22Rv1 (cell line): ENCODE data around the gene S100B.

Source experiments
- H3K27ac ChIP-seq: fragments of 450-650 bp; 2 replicates; pipeline ENCODE4 v1.5.1; 2017
- CTCF ChIP-seq: fragments of 450-650 bp; IDR thresholded peaks from 2 replicates; pipeline ENCODE4 v1.5.1; 2017; ENCODE audit warnings: mild to moderate bottlenecking
- ZFX ChIP-seq: fragments of 450-650 bp; IDR thresholded peaks from 2 replicates; pipeline ENCODE4 v1.6.1; 2017; ENCODE audit warnings: antibody characterized with exemption, borderline replicate concordance

The S100B gene

GRCh38 chr21:46600305-46600704 lies 4.6 kb downstream of the S100B start:
- TF ChIP-seq CTCF (no peak), ZFX (no peak)
- no peak overlapping the region for H3K27ac ChIP-seq

DNA sequence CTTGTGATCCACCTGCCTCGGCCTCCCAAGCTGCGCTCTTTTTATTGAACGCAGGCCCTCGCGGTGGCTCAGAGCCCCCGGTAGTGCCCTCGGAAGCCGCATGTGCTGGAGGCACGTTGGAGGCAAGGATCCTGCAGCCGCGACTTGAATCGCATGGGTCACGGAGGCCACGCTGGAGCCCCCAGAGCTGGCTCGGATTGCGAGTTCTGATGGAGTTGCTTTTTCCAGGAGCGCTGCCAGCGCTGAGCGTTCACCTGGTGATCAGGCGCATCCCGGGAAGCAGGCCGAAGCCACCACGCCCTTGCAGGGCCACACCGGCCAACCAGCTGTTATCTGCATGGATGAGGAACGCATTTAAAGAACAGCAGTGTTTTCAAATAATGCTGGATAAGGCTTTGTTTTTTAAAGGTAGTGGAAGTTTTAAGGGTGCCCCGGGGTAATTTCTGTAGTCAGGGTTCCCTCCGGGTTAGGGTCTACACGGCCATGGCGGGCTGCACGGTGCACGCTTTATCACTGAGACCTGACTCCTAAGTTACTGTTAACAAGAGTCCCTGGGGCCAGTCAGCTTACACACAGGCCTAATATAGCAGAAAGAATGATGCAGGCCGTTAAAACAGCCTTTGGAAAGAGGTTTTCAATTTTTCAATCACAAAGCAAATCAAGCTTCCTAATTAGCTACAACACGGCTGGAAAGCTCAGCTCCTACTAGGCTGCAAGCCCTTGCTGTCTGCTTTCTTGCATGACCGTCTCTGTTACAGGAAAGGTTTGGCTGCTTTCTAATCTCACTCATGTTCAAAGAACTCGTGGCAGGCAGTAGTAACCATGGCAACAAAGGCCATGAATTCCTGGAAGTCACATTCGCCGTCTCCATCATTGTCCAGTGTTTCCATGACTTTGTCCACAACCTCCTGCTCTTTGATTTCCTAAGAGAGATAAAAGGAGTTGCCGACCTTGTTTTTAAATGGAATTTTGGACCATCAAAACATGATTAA lies 6.0 kb downstream of the S100B start:
- no peak overlapping the region for H3K27ac ChIP-seq
- no peak for TF ChIP-seq ZFX
- TF ChIP-seq CTCF = no peak

DNA sequence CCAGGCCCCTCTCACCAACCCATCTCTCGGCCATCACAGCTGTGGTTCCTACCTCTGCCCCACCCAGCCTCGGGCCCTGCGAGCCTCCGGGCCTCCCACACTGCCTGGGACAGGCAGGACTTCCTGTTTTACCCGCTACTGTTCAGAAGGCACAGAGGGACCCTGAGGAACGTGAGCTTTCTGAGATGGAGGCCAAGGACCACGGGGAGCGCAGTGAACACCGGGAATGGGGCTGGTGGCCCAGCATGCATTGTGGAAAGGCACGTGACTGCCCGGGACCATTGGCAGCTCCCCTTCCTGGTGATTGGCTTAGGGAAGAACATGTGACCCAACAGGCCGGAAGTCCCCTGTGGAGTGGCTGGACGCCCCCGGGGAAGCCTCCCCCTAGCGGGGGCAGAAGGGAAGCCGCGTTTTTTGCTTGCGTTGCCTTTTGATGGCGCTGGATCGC lies 7.0 kb downstream of the S100B start:
- TF ChIP-seq CTCF = no peak
- no peak for TF ChIP-seq ZFX
- no peak overlapping the region for H3K27ac ChIP-seq

DNA sequence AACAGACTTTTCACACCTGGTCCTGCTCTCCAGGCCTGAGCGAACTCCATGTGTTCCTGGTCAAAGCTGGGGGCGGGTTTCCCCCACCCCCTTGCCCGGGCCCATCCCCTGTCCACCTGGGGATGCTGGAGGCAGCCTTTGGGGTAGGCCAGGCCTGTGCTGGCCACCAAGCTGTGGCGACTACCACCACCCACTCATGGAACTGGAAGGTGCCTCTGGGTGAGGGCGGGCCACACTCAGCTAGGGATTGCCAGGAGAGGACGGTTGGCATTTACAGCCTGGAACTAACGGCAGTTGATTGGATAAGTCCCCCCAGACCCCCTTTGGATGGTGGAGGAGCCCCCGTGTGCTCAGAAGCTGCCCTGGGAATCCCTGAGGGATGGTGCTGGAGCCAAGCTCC lies 7.9 kb downstream of the S100B start:
- TF ChIP-seq CTCF (no peak), ZFX (no peak)
- H3K27ac ChIP-seq = no peak overlapping the region

- H3K27ac ChIP-seq = no peak overlapping the region
- no peak for TF ChIP-seq ZFX
- no peak for TF ChIP-seq CTCF
These were observed 8.7 kb downstream of the S100B start for GRCh38 chr21:46596201-46596600.

GRCh38 chr21:46594276-46594675 lies 10.6 kb downstream of the S100B start:
- no peak overlapping the region for H3K27ac ChIP-seq
- no peak for TF ChIP-seq ZFX
- no peak for TF ChIP-seq CTCF
